Brain pericyte (primary cell): Measurements from ENCODE around the gene UST.

Experiments used
- DNase-seq: peaks from one replicate; pipeline ENCODE4 v3.0.0-alpha.2; 2012; ENCODE audit warnings: low read depth, low spot score

UST gene

GRCh38 chr6:149060985-149061760 lies 314.3 kb downstream of the UST start:
- peak; percentile 81 for DNase-seq

DNA sequence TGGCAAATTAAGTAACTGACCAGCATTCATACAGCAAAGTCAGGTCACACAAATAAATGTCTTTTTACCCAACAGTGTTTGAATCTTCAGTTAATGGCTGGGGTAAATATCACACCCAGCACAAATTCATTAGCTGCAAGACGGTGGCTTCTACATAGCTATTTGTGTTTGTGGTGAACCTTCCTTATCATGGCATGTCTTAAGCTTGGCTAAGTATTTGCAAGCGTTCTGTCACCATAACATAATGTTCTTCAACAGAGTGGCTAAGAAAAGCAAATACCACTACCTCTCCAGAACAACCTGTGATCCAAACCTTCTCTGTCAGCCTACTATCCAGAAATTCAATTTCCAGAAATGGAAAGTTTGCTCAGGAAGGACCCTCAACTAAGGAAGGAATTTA lies 315.1 kb downstream of the UST start:
- DNase-seq: no peak

DNA sequence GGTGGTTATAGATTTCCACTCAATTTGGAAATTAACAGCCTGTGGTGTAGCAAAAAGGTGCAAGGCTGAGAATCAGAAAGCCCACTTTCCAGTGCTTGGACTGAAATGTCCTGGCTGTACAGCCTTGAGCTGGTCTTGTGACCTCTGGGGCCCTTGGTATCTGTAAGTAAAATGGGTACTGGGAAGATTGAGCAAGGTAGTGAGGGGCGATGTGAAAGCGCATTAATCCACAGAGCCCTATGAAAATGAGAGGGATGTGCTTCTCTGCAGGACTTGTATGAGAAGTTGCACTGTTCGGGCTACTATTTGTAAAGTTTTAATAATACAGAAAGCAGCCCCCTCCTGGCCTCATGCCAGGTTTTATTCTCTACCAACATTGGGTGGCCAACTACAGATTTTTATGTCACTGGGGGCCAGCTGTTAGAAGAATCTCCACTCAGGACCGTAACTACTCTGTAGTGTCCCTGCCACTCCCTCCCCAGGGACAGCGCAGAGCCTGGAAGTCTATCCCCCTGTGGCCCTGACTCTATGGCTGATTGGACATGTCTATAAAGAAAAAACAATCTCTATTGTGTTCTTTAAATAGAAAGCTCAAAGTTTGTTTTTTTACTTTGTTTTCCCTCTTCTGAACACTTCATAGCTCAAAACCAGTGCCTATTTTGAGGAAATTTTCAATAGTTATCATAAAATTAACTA lies 316.0 kb downstream of the UST start:
- DNase-seq: no peak

GRCh38 chr6:149063468-149063867 lies 316.6 kb downstream of the UST start:
- DNase-seq: no peak

DNA sequence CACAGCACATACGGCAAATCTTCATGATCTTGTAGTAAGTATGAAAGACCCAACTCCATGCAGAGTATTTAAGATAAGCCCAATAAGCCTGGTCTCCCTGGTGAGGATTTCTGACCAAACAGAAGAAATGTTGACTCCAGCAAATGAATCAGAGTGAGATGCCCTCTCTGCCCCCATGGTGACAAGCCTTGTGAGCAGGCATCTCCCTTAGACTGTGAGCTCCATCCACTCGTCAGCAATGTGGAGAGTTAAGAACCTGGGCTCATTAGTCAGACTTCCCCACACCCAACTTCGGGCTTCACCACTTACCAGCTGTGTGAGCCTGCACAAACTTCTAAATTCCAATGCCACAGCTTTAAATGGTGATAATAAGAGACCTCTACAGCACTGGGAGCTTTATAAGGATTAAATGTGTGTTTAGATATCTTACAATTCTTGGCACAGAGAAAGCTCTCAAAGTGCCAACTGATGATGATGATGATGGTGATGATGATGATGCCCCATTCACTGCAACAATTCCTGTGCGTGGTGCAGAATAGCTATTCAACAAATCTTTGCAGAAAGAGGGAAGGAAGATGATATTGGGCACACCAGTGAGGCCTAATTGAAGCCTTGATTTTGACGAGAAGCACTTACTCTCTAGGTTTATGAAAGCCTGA lies 317.3 kb downstream of the UST start:
- no peak for DNase-seq

DNA sequence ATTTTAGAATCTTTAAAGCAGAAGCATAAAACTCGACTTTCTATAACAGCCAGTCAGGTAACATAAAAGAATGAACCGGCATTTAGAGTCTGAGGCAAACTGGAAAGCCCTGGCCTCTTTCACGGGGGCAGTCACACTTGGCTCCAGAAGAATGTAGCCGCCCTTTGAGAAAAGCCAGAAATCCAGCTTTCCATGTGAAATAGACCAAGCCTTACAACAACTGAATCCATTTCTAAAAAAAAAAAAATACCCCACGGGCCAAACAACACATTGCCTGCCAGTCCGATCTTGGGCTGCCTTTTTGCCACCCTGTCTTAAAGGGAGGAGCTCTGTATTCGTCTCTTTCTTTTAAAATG lies 317.8 kb downstream of the UST start:
- no peak for DNase-seq

DNA sequence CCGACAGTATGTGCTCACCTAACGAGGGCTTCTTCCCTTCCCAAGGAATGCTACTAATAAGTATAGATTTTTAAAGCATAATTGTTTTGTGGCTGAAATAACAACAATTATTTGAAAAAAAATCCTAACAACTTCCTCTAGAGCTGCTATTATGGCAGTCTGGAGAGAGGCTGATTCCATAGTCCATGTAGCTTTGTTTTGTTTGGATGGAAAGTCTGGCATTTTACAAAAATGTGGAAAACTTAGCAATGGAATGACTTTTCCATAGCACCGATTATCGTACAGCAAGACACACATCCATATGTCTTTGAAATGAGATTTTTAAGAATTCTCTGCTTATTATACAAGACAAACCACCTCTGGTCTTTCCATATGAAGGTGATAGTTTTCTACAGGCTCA lies 318.3 kb downstream of the UST start:
- DNase-seq: no peak

DNA sequence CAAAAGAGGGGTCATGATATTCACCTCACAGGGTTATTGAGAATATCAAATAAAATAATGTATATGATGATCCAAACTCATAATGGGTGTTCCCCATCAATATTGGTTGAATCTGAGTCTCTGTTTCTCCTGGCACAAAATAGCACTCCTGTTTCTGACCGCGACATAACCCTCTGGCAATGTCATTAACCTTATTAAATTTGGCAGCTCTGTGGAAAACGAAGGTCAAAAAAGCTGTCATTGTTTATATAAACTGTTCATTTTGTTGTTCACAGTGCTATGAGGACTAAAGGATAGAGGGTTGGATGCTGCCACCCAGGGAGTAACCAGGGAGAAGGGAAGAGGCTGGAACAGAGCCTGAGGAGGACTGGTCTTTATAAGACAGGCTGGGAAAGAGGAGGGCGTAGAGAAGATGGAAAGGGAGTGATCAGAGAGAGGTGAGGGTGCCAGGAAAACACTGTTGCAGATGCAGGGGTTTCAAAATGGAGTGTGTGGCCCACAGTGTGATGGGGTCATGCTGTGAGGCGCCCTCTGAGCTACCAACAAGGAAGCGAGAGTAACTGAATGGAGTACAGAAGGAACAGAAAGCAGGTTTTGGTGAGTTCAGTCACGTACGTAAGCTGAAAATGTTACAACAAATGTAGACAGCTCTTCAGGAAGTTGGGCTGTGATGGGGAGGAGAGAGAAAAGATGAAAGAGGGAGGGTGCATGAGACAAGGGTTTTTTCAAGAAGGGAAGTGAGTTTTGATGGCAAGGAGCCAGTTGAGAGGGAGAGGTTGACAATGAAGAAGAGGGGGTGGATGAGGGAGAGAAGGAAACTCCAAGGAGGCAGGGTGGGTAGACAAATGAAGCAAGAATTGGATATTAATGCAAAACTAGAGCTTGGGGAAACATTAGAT lies 319.1 kb downstream of the UST start:
- no peak for DNase-seq

- no peak for DNase-seq
Observed at GRCh38 chr6:149071997-149072396, 325.2 kb downstream of the UST start.

DNA sequence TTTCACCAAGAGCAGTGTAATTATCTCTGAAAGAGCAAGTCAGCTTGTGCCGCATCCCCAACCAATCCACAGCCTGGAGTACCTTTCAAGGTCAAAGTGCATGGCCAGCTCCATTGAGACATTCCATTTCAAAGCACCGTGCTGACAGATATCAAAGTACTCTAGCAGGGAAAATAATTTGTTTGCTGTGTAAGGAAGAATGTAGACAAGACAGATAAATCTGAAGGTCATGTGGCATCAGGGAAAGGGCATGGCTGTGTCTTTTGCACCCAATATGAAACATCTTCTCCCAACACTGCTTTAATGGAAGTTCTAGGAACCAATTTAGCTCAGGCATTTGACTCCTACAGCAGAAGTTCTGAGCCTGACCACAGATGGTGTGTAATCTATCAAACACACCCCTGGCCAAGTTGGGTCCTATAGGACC lies 328.0 kb downstream of the UST start:
- DNase-seq: no peak

DNA sequence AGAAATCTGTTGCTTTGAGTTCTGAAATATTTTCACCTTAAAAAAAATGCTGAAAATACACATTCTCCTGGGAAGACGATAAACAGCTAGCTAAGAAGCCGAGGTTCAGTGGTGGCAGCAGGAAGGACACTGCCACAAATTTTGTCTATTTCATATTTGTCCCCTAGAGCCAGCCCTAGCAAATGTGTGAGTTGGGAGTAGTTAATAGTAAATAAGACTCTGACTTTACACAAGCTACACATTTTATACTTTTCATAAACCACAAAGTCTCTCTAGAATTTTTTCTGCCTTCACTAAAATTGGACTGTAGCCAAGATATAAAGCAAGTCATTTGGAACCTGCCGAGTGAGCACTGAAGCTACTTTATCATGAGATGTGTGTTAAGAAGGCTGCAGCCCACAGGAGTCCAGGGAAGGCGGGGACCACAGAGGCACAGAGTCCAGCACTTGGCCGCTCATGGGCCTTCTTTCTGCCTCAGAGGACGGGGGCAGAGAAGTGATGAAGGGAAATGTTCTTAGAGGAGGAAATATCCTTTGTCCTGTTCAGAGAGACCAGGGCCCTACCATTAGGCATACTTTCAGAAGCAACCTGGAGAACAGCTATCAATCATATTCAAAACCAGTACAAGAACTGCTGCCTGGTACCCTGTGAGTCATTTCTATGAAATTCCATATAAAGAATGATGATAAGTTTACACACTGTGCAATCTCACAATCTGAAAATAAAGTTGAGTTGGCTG lies 329.0 kb downstream of the UST start:
- no peak for DNase-seq

- no peak for DNase-seq
Observed at GRCh38 chr6:149076355-149076734, 329.5 kb downstream of the UST start.

DNA sequence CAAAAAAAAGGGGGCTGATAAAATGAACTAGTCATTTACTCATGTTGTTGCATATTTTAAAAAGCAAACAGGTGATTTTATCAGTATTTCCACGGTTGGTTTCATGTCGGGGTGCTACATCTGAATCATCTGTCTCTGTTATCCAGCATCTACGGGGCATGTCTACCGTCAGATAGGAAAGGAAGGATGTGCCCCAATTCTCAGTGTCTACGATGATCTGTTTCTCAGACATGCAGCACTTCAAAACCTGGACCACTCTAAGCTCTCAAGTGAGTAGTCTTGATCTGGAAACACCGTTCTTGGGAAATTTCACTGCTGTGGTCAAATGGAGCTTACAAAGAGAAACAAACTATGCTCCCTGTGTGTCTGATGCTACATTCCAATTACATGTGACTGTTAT lies 330.4 kb downstream of the UST start:
- DNase-seq: no peak

GRCh38 chr6:149078211-149078782 lies 331.5 kb downstream of the UST start:
- DNase-seq: no peak

DNA sequence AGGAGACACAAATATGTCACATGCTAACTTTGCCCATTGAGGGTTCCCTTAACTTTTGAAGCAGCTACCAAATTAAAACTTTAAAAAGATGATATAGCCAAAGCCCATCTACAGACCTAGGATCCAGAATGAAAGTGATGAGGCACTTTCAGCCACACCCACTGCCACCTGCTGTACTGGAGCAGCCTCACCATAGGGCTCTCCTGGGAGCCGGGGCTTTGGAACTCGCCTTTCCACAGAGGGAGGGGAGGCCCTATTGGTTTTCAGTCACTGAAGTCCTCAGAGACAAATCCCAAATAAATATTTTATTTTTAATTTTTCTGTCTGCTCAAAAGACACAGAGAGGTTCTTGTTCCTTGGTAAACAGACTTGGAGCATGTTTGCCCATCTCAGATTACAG lies 332.6 kb downstream of the UST start:
- DNase-seq: no peak

DNA sequence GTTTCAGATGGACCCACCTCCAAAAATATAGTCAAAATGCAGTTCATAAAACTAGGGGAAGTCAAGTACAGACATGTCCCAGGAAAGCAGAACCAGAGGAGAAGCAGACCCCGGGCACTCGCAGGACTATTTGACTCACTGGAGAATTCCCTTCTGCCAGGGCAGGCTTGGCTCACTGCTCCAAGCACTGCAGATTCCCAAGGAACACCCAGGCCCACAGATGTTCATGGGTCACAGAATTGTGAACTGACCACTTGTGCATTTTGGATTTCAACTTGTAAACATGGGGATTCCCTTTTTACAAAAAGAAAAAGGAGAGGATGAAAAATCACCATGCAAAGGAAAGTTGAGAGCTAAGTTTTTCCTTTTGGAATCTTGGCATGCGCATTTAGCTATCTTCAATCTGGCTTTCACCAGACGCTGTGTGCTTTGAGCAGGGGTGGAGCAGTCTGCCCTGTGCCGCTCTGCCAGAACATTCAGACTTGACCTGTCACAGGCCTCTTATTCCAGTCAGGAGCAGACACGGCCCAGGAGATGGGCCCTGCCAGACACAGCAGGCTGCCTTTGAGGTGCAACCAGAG lies 333.2 kb downstream of the UST start:
- DNase-seq: no peak

GRCh38 chr6:149080511-149080910 lies 333.7 kb downstream of the UST start:
- DNase-seq: no peak

GRCh38 chr6:149081281-149081680 lies 334.5 kb downstream of the UST start:
- DNase-seq: no peak

GRCh38 chr6:149082320-149082719 lies 335.5 kb downstream of the UST start:
- DNase-seq: no peak

DNA sequence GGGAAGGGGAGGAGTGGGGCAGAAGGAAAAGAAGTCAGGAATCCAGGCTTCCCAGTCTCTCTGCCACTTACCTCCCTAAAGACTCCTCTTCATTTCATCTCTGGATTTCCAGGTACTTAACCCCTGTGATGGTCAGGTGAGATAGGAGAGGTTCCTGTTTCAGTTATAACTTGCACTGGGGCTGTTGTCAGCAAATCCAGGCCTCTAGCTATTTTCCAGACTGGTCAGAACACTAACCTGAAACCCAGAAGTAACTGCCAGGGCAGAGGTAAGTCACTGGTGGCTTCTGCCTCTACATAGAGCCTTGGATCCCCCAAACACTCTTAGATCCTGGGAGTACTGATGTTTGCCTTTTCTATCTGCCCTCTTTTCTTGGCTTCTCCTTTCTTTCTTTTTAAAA lies 337.2 kb downstream of the UST start:
- DNase-seq: no peak
